C4-2B (cell line): Measurements from ENCODE around the gene PRKCB.

ENCODE experiments used
- ZFX ChIP-seq: fragments of 450-650 bp; IDR thresholded peaks from 2 replicates; pipeline ENCODE4 v1.6.1; 2017
- TF ChIP-seq, protein P1 (sequence below): fragments of 450-650 bp; conservative IDR thresholded peaks from 2 replicates; pipeline ENCODE4 v1.5.1; 2017; ENCODE audit warnings: mild to moderate bottlenecking

DNA sequence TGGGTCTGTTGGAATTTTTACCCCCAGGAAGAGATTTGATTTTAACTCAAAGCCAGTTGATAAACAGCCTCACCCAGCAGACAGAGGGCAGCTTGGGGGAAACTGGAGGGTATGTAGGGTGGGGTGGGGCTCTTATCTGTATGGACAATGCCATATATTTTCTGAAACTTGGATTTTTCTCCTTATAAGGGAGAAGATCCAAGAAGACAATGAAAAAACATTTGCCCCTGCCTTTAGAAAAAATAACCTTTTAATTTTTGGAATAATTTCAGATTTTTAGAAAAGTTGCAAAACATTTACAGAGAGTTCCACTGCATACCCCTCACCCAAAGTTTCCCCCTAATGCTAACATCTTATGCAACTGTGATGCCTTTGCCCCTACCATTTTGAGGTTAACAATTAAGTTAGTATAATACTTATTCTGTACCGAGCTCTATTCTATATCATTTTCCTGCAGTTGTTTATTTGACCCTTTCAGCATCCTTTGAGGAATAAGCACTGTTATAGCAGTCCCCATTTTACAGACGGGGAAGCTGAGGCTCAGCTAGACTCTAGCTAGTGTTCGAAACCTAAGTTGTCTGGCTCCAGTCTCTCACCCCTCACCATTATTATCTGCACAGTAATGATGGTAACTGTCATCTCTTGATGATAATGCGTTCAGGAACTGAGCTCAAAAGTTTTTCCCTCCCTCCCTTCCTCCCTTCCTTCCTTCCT lies 66.4 kb downstream of the PRKCB start:
- TF ChIP-seq, protein P1, sequence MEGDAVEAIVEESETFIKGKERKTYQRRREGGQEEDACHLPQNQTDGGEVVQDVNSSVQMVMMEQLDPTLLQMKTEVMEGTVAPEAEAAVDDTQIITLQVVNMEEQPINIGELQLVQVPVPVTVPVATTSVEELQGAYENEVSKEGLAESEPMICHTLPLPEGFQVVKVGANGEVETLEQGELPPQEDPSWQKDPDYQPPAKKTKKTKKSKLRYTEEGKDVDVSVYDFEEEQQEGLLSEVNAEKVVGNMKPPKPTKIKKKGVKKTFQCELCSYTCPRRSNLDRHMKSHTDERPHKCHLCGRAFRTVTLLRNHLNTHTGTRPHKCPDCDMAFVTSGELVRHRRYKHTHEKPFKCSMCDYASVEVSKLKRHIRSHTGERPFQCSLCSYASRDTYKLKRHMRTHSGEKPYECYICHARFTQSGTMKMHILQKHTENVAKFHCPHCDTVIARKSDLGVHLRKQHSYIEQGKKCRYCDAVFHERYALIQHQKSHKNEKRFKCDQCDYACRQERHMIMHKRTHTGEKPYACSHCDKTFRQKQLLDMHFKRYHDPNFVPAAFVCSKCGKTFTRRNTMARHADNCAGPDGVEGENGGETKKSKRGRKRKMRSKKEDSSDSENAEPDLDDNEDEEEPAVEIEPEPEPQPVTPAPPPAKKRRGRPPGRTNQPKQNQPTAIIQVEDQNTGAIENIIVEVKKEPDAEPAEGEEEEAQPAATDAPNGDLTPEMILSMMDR, result no peak
- TF ChIP-seq ZFX, result no peak
